Stimulated activated CD8-positive, alpha-beta memory T cell treated with anti-CD3 and anti-CD28 coated beads, Interleukin-2, amount 100 ng/mL, for 48 hours (primary cell): ENCODE results near the gene B3GALNT1.

ENCODE experiments used
- DNase-seq, 2 donors: peaks; one replicate each; pipeline ENCODE4 v3.0.0-alpha.2; 2020; ENCODE audit warnings: low read depth in 2 of 2

Gene B3GALNT1

GRCh38 chr3:161081633-161082032 is 23.5 kb downstream of the B3GALNT1 start:
- DNase-seq, result no peak

- DNase-seq, result no peak
Observed at GRCh38 chr3:161073181-161073580, 32.0 kb downstream of the B3GALNT1 start.

GRCh38 chr3:161072751-161073150 is 32.4 kb downstream of the B3GALNT1 start:
- no peak for DNase-seq

- DNase-seq, result no peak
Observed at GRCh38 chr3:161072211-161072621, 32.9 kb downstream of the B3GALNT1 start.

GRCh38 chr3:161070980-161071663 is 34.0 kb downstream of the B3GALNT1 start:
- DNase-seq, result no peak

- DNase-seq, result no peak
Observed at GRCh38 chr3:161070252-161070930, 34.8 kb downstream of the B3GALNT1 start.

- DNase-seq, result no peak
Observed at GRCh38 chr3:161069511-161070251, 35.5 kb downstream of the B3GALNT1 start.

GRCh38 chr3:161067335-161067734 is 37.8 kb downstream of the B3GALNT1 start:
- no peak for DNase-seq

- DNase-seq, result no peak
Observed at GRCh38 chr3:161066930-161067329, 38.2 kb downstream of the B3GALNT1 start.

GRCh38 chr3:161064413-161064812 is 40.7 kb downstream of the B3GALNT1 start:
- DNase-seq, result no peak

- DNase-seq, result no peak
Observed at GRCh38 chr3:161054860-161055604, 50.1 kb downstream of the B3GALNT1 start.

- no peak for DNase-seq
Observed at GRCh38 chr3:161051856-161052255, 53.3 kb downstream of the B3GALNT1 start.

GRCh38 chr3:161050935-161051334 is 54.2 kb downstream of the B3GALNT1 start:
- DNase-seq, result no peak

GRCh38 chr3:161049683-161050248 is 55.4 kb downstream of the B3GALNT1 start:
- DNase-seq, result no peak

- DNase-seq, result no peak
Observed at GRCh38 chr3:161043336-161044035, 61.7 kb downstream of the B3GALNT1 start.

GRCh38 chr3:161042023-161042501 is 63.1 kb downstream of the B3GALNT1 start:
- DNase-seq, result no peak

GRCh38 chr3:161038725-161039124 is 66.4 kb downstream of the B3GALNT1 start:
- DNase-seq, result no peak

- no peak for DNase-seq
Observed at GRCh38 chr3:161035711-161036110, 69.4 kb downstream of the B3GALNT1 start.

- DNase-seq, result peak in 1 of 2 donors; percentile 2
Observed at GRCh38 chr3:161034913-161035550, 70.1 kb downstream of the B3GALNT1 start.
